ENCODE measurements around the gene AGTPBP1.

DNA sequence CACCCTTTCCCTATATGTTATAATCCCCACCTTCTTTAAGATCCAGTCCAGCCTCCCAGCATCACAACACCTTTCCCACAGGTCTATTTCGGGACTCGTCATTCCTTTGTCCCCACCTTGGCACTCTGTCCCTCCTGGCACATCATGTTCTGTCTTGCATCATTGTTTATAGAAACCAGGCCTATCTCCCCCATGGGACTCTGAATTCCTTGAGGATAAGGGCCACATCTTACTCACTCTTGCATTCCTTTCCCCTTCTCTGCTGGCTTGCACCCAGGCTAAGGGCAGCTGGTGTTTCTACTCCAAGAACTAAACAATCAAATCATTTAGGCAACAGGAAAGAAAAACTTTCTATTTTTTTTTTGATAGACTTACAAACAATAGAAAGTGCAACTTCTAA is 205.7 kb downstream of the AGTPBP1 start:
- TF ChIP-seq EZH2 (IDR thresholded peaks at IDR 0.05; ENCODE audit: insufficient read depth, poor library complexity, severe bottlenecking) (no peak), EZH2phosphoT487 (IDR thresholded peaks at IDR 0.05; ENCODE audit: insufficient read depth, low read depth) (no peak)

Data from GM23248 (cell line).